OCI-LY7 (cell line): ENCODE results near the gene HMGCS1. TPM values are rescaled to one million over a fixed set of nuclear protein-coding genes. Genes with fewer than 3 reads are reported as not detected.

Source experiments
- BruUV-seq: library from RNA; stranded (reverse); fragments of 400-500 nt; replicated peaks from 2 replicates; lab custom pipeline; 2021; lab: Mats Ljungman, UMichigan
- CTCF ChIA-PET: fragments of 300-600 bp; sonication (Branson Sonifier 250); formaldehyde crosslinking; loops from one replicate; lab custom pipeline; 2022; ENCODE audit warnings: antibody characterized with exemption; ENCODE audit not compliant: unreplicated experiment; lab: Charles Lee
- POLR2A ChIA-PET: fragments of 300-600 bp; sonication (Branson Sonifier 250); formaldehyde crosslinking; loops from one replicate; lab custom pipeline; 2022; ENCODE audit warnings: antibody characterized with exemption; lab: Charles Lee
- DNase-seq: peaks from one replicate; pipeline ENCODE4 v3.0.0-alpha.2; 2015; ENCODE audit warnings: low spot score
- H2AFZ ChIP-seq: fragments of 200-600 bp; sonication (generic), shearing (Covaris generic); 2 replicates; pipeline ENCODE4 v1.6.1; 2014; ENCODE audit warnings: mild to moderate bottlenecking, antibody characterized with exemption, low read length, moderate library complexity
- H3K27ac ChIP-seq: fragments of 200-600 bp; sonication (generic); 2 replicates; pipeline ENCODE4 v1.5.1; 2014; ENCODE audit warnings: mixed run types, low read depth, mild to moderate bottlenecking, moderate library complexity, low read length, inconsistent platforms; ENCODE audit not compliant: poor library complexity, severe bottlenecking
- H3K36me3 ChIP-seq: fragments of 200-600 bp; sonication (generic); 2 replicates; pipeline ENCODE4 v1.6.1; 2014; ENCODE audit warnings: mild to moderate bottlenecking, antibody characterized with exemption, low read length, moderate library complexity, mixed read lengths; ENCODE audit not compliant: insufficient read depth
- H3K4me1 ChIP-seq: fragments of 200-600 bp; sonication (generic); 2 replicates; pipeline ENCODE4 v1.5.1; 2014; ENCODE audit warnings: mild to moderate bottlenecking, low read length; ENCODE audit not compliant: insufficient read depth, poor library complexity, severe bottlenecking
- H3K4me2 ChIP-seq: fragments of 200-600 bp; sonication (generic); 2 replicates; pipeline ENCODE4 v1.6.1; 2014; ENCODE audit warnings: mild to moderate bottlenecking, low read length
- H3K4me3 ChIP-seq: fragments of 200-600 bp; sonication (generic); 2 replicates; pipeline ENCODE4 v1.5.1; 2014; ENCODE audit warnings: mild to moderate bottlenecking, low read depth, low read length; ENCODE audit not compliant: poor library complexity, severe bottlenecking
- H3K79me2 ChIP-seq: fragments of 200-600 bp; sonication (generic); 2 replicates; pipeline ENCODE4 v1.6.1; 2016; ENCODE audit warnings: low read depth, mild to moderate bottlenecking, low read length, moderate library complexity, mixed read lengths; ENCODE audit not compliant: insufficient read depth
- H3K9me2 ChIP-seq: fragments of 200-600 bp; sonication (generic); 2 replicates; pipeline ENCODE4 v1.6.1; 2016; ENCODE audit warnings: mild to moderate bottlenecking, low read length, mixed read lengths; ENCODE audit not compliant: insufficient read depth
- H3K9me3 ChIP-seq: fragments of 200-600 bp; sonication (generic); 2 replicates; pipeline ENCODE4 v1.6.1; 2014; ENCODE audit warnings: mild to moderate bottlenecking, mixed run types, low read length, mixed read lengths
- H4K20me1 ChIP-seq: fragments of 200-600 bp; sonication (generic); 2 replicates; pipeline ENCODE4 v1.6.1; 2014; ENCODE audit warnings: mild to moderate bottlenecking, antibody characterized with exemption, low read length, moderate library complexity, mixed read lengths; ENCODE audit not compliant: insufficient read depth
- EZH2phosphoT487 ChIP-seq: fragments of 200-600 bp; sonication (generic); IDR thresholded peaks from 2 replicates; pipeline ENCODE4 v1.6.1; 2018; ENCODE audit warnings: low read depth, borderline replicate concordance, mild to moderate bottlenecking, mixed run types, antibody characterized with exemption, low read length, moderate library complexity, mixed read lengths
- intact Hi-C: fragments of 100-400 bp; cut with micrococcal nuclease; formaldehyde crosslinking; loops from one replicate; pipeline ENCODE4 v1.10.0; 2022; ENCODE audit not compliant: unreplicated experiment
- total RNA-seq, 2 experiments: library from RNA; depleted of rRNA in 1 of 2; stranded (reverse); fragments of >200 nt in 1 of 2; shearing (Covaris generic) in 1 of 2; gene quantifications; 2 replicates each; pipeline ENCODE4 v1.2.3, GENCODE V29; 2014 to 2022
- TF ChIP-seq, protein P1 (sequence below): fragments of 200-600 bp; sonication (generic); conservative IDR thresholded peaks from 2 replicates; pipeline ENCODE4 v1.5.1; 2014; ENCODE audit warnings: mild to moderate bottlenecking, antibody characterized with exemption, low read length, moderate library complexity, mixed read lengths

HMGCS1 gene
- total RNA-seq, 2 experiments from 2014 or later = 59.5 to 236 TPM

DNA sequence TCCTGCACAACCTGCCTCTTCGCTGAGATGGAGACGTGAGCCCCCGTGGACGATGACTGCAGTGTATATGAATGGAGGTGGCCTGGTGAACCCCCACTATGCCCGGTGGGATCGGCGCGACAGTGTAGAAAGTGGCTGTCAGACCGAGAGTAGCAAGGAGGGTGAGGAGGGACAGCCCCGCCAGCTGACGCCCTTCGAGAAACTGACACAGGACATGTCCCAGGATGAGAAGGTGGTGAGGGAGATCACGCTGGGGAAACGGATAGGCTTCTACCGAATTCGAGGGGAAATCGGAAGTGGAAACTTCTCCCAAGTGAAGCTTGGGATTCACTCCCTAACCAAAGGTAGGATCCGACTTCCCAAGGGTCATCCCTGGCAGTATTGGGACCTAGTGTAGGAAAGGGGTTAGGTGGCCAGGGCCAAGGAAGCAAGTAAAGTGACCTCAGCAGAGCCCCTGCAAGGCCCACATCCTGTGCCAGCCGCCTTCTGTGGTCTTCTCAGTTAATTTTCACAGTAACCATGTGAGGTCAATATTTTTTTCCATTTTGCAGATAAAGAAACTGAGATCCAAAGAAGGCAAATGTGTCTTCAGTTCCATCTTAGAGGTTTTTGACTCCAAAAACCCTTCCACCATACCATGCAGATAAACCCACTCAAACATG is 67.4 kb downstream of the HMGCS1 start:
- Histone ChIP-seq H3K4me3 (no peak overlapping the region), H2AFZ (no peak overlapping the region), H3K79me2 (no peaks in the 10 kb centered on the region), H4K20me1 (no peaks in the 10 kb centered on the region), H3K9me3 (no peaks in the 10 kb centered on the region), H3K36me3 (no peaks in the 10 kb centered on the region), H3K4me2 (no peak overlapping the region), H3K9me2 (no peaks in the 10 kb centered on the region), H3K4me1 (no peaks in the 10 kb centered on the region), H3K27ac (no peak overlapping the region)
- CTCF ChIA-PET = no interaction called here
- POLR2A ChIA-PET = no interaction called here
- DNase-seq = no peak
- intact Hi-C loops = no loop called here
- no TSS peak for BruUV-seq
- no peak for TF ChIP-seq EZH2phosphoT487
- TF ChIP-seq, protein P1, sequence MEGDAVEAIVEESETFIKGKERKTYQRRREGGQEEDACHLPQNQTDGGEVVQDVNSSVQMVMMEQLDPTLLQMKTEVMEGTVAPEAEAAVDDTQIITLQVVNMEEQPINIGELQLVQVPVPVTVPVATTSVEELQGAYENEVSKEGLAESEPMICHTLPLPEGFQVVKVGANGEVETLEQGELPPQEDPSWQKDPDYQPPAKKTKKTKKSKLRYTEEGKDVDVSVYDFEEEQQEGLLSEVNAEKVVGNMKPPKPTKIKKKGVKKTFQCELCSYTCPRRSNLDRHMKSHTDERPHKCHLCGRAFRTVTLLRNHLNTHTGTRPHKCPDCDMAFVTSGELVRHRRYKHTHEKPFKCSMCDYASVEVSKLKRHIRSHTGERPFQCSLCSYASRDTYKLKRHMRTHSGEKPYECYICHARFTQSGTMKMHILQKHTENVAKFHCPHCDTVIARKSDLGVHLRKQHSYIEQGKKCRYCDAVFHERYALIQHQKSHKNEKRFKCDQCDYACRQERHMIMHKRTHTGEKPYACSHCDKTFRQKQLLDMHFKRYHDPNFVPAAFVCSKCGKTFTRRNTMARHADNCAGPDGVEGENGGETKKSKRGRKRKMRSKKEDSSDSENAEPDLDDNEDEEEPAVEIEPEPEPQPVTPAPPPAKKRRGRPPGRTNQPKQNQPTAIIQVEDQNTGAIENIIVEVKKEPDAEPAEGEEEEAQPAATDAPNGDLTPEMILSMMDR = no peak

DNA sequence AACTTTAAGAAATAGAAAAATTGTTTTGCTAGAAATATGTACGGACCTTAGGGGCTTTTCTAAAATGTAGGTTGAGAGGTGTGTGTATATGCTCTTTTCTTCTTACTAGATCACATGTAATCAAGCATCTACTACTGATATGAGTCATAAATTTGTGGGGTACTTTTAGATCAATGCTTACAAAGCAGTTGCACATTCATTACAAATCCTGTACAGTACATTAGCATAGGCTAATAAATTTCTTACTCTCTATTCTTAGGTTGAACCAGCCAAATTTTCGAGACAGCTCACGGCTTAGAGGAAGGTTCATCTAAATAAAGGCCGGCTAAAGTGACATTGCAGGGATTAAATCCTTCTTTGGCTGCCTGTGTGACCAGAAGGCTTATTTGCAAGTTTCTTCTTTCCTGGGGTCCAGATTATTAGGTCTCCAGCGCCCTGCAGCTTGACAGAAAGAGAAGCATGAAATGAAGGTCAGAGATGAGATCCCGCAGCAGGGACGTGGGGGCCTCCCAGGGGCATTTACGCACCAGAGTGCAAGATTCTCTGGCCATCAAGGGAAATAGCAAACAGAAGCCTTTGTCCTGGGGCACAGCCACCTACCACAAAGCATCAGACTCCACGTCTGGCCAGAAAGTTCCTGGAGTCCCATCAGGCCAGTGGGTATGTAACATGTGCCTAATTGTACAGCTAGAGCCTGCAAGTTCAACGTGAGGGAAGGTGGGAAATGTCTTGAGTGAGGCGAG is 68.2 kb downstream of the HMGCS1 start:
- no peaks in the 10 kb centered on the region for H3K4me1 ChIP-seq
- intact Hi-C loops = no loop called here
- H3K36me3 ChIP-seq = no peaks in the 10 kb centered on the region
- ChIA-PET CTCF (no interaction called here), POLR2A (interaction anchor here (1.0 kb wide), 1 partner anchor 21 kb away, joined by 3 read pairs; no protein-coding TSS in a partner anchor)
- no peaks in the 10 kb centered on the region for H3K79me2 ChIP-seq
- no peak for DNase-seq
- no peaks in the 10 kb centered on the region for H3K9me2 ChIP-seq
- no TSS peak for BruUV-seq
- H2AFZ ChIP-seq = no peak overlapping the region
- no peak overlapping the region for H3K4me3 ChIP-seq
- H3K4me2 ChIP-seq = no peak overlapping the region
- H4K20me1 ChIP-seq = no peaks in the 10 kb centered on the region
- no peaks in the 10 kb centered on the region for H3K9me3 ChIP-seq
- TF ChIP-seq, protein P1 = no peak
- no peak for TF ChIP-seq EZH2phosphoT487
- no peak overlapping the region for H3K27ac ChIP-seq

DNA sequence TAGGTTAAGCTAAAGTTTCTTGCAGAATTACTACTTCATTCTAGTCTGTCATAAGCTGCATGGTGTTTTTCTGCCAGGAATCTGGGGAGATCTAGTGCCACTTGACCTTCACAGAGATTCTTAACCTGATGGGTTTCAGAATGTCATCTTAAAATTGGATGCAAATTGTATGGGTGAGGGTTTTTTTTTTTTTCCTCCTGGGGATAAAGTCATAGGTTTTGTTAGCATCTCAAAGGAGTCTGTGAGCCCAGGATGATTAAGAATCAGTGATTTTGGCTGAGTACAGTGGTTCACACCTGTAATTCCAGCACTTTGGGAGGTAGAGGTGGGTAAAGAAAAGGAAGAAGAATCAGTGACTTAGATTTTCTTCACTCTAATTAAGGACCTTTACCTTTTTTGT is 69.9 kb downstream of the HMGCS1 start:
- no peak for TF ChIP-seq EZH2phosphoT487
- TF ChIP-seq, protein P1 = no peak
- Histone ChIP-seq H3K4me3 (no peak overlapping the region), H3K27ac (no peak overlapping the region), H3K4me2 (no peak overlapping the region), H3K36me3 (no peaks in the 10 kb centered on the region), H3K79me2 (no peaks in the 10 kb centered on the region), H2AFZ (no peak overlapping the region), H4K20me1 (no peaks in the 10 kb centered on the region), H3K9me2 (no peaks in the 10 kb centered on the region), H3K9me3 (no peaks in the 10 kb centered on the region), H3K4me1 (no peaks in the 10 kb centered on the region)
- intact Hi-C loops = no loop called here
- DNase-seq = no peak
- CTCF ChIA-PET = no interaction called here
- no TSS peak for BruUV-seq
- POLR2A ChIA-PET = interaction anchor here (0.6 kb wide), 1 partner anchor 16 kb away, joined by 3 read pairs; no protein-coding TSS in a partner anchor
